ENCODE data around the gene ELOA2. TPM values are rescaled to one million over a fixed set of nuclear protein-coding genes. Genes with fewer than 3 reads are reported as not detected.
"Not testable (repeated sequence)": the region's sequence is repeated elsewhere in the genome, so short reads cannot be mapped to it uniquely, and the experiment has no call there.

Gene ELOA2
- polyA plus RNA-seq, 1 donor = not detected

GRCh38 chr18:47023769-47024465, 11.5 kb downstream of the ELOA2 start:
- DNase-seq = not testable (repeated sequence)

GRCh38 chr18:47022821-47023220, 12.6 kb downstream of the ELOA2 start:
- DNase-seq = not testable (repeated sequence)

- DNase-seq = not testable (repeated sequence)
Measured at GRCh38 chr18:47020757-47021156, 14.7 kb downstream of the ELOA2 start.

GRCh38 chr18:47019870-47020269, 15.6 kb downstream of the ELOA2 start:
- not testable (repeated sequence) for DNase-seq

Other genes starting within 250 kb of the ELOA2 start
- 33.8 TPM for gene PIAS2, start 118.1 kb downstream of the ELOA2 start, polyA plus RNA-seq (ENCODE audit: insufficient read length)
- 14.1 TPM for gene KATNAL2, start 118.0 kb downstream of the ELOA2 start, polyA plus RNA-seq (ENCODE audit: insufficient read length)
- gene HDHD2, start 114.9 kb upstream of the ELOA2 start, polyA plus RNA-seq (ENCODE audit: insufficient read length) = 66.9 TPM
- gene IER3IP1, start 140.7 kb upstream of the ELOA2 start, polyA plus RNA-seq (ENCODE audit: insufficient read length) = 36.3 TPM
- not detected for gene SKOR2, start 216.0 kb upstream of the ELOA2 start, polyA plus RNA-seq (ENCODE audit: insufficient read length)

Data from left kidney (tissue), 2 donors.